SK-N-SH (cell line): ENCODE data around the gene MPV17L2.

Experiments used
- CHD2 ChIP-seq: fragments of 150-350 bp; IDR thresholded peaks from 2 replicates; pipeline ENCODE4 v1.6.1; 2018; ENCODE audit warnings: low read length; ENCODE audit not compliant: partially characterized antibody
- CTCF ChIP-seq: fragments of 200-600 bp; sonication (generic); IDR thresholded peaks from 2 replicates; pipeline ENCODE4 v1.6.1; 2017; ENCODE audit warnings: antibody characterized with exemption, mild to moderate bottlenecking, moderate library complexity
- EP300 ChIP-seq, 2 experiments: IDR thresholded peaks; 2 replicates each; pipeline versions ENCODE4 v1.4.0 to v1.6.1; 2012; ENCODE audit warnings: borderline replicate concordance in 1 of 2, low read depth in 1 of 2, low read length in 1 of 2
- EZH2phosphoT487 ChIP-seq: fragments of 200-600 bp; sonication (generic); IDR thresholded peaks from 2 replicates; pipeline ENCODE4 v1.6.1; 2017; ENCODE audit warnings: low read depth, mixed run types, mild to moderate bottlenecking, antibody characterized with exemption, moderate library complexity, borderline replicate concordance
- MAX ChIP-seq: IDR thresholded peaks from 2 replicates; pipeline ENCODE4 v1.4.0; 2012; ENCODE audit warnings: low read depth
- RAD21 ChIP-seq: IDR thresholded peaks from 2 replicates; pipeline ENCODE4 v1.6.1; 2012; ENCODE audit warnings: mild to moderate bottlenecking, low read length
- RFX5 ChIP-seq: IDR thresholded peaks from 2 replicates; pipeline ENCODE4 v1.6.1; 2012; ENCODE audit warnings: mild to moderate bottlenecking, improper control_type of control experiment, low read length
- TAF1 ChIP-seq: IDR thresholded peaks from 2 replicates; pipeline ENCODE4 v1.6.1; 2012; ENCODE audit warnings: low read depth, mild to moderate bottlenecking, low read length, moderate library complexity, borderline replicate concordance
- TEAD4 ChIP-seq: IDR thresholded peaks from 2 replicates; pipeline ENCODE4 v1.4.0; 2012; ENCODE audit warnings: mild to moderate bottlenecking, borderline replicate concordance; ENCODE audit not compliant: insufficient read depth
- USF1 ChIP-seq: IDR thresholded peaks from 2 replicates; pipeline ENCODE4 v1.4.0; 2012; ENCODE audit warnings: low read depth, borderline replicate concordance
- USF2 ChIP-seq: fragments of 150-350 bp; IDR thresholded peaks from 2 replicates; pipeline ENCODE4 v1.6.1; 2017; ENCODE audit warnings: antibody characterized with exemption, low read length, low read depth, borderline replicate concordance

- TF ChIP-seq RAD21 (no peak), TAF1 (no peak), TEAD4 (no peak), CTCF (no peak), RFX5 (no peak), CHD2 (no peak), EZH2phosphoT487 (no peak), EP300 (IDR thresholded peaks at IDR 0.05; ENCODE audit: borderline replicate concordance in 1 of 2, low read depth in 1 of 2, low read length in 1 of 2) (no peak), MAX (no peak), USF2 (no peak), USF1 (no peak)
Measured at GRCh38 chr19:18206018-18206417, 13.0 kb downstream of the MPV17L2 start.
